WERI-Rb-1 (cell line): ENCODE measurements around the gene NRF1.

ENCODE experiments used
- DNase-seq: peaks from one replicate; pipeline ENCODE4 v3.0.0-alpha.2; 2020
- H3K27ac ChIP-seq: fragments of 250-450 bp; sonication (Bioruptor Pico); 2 replicates; pipeline ENCODE4 v1.5.1; 2020; ENCODE audit warnings: mild to moderate bottlenecking, moderate library complexity
- H3K27me3 ChIP-seq: fragments of 250-450 bp; sonication (Bioruptor Pico); 2 replicates; pipeline ENCODE4 v1.5.1; 2021; ENCODE audit warnings: mild to moderate bottlenecking, low read depth, moderate library complexity; ENCODE audit not compliant: insufficient read depth, severe bottlenecking
- H3K36me3 ChIP-seq: fragments of 250-450 bp; sonication (Bioruptor Pico); 2 replicates; pipeline ENCODE4 v1.5.1; 2020; ENCODE audit warnings: mild to moderate bottlenecking, moderate library complexity
- H3K4me3 ChIP-seq: 2 replicates; pipeline ENCODE4 v1.5.1; 2011; ENCODE audit warnings: low read depth, mild to moderate bottlenecking, control low read depth, low read length
- H3K9me3 ChIP-seq: fragments of 250-450 bp; sonication (Bioruptor Pico); 2 replicates; pipeline ENCODE4 v1.5.1; 2021; ENCODE audit warnings: mild to moderate bottlenecking, moderate library complexity; ENCODE audit not compliant: severe bottlenecking
- TF ChIP-seq, protein P1 (sequence below): IDR thresholded peaks from 2 replicates; pipeline ENCODE4 v1.5.1; 2011; ENCODE audit warnings: low read depth, mild to moderate bottlenecking, control low read depth, inconsistent platforms, low read length

The NRF1 gene

GRCh38 chr7:129776362-129776722 is 164.8 kb downstream of the NRF1 start:
- no peak overlapping the region for H3K4me3 ChIP-seq
- no peak for DNase-seq
- TF ChIP-seq, protein P1, sequence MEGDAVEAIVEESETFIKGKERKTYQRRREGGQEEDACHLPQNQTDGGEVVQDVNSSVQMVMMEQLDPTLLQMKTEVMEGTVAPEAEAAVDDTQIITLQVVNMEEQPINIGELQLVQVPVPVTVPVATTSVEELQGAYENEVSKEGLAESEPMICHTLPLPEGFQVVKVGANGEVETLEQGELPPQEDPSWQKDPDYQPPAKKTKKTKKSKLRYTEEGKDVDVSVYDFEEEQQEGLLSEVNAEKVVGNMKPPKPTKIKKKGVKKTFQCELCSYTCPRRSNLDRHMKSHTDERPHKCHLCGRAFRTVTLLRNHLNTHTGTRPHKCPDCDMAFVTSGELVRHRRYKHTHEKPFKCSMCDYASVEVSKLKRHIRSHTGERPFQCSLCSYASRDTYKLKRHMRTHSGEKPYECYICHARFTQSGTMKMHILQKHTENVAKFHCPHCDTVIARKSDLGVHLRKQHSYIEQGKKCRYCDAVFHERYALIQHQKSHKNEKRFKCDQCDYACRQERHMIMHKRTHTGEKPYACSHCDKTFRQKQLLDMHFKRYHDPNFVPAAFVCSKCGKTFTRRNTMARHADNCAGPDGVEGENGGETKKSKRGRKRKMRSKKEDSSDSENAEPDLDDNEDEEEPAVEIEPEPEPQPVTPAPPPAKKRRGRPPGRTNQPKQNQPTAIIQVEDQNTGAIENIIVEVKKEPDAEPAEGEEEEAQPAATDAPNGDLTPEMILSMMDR, result no peak
- no peaks in the 10 kb centered on the region for H3K27me3 ChIP-seq
- no peaks in the 10 kb centered on the region for H3K9me3 ChIP-seq
- H3K27ac ChIP-seq, result peak overlapping the region; percentile 45; the same call in 1 of the 2 replicates
- H3K36me3 ChIP-seq, result peaks cover 77% of the 10 kb centered on the region

GRCh38 chr7:129777195-129777844 is 165.8 kb downstream of the NRF1 start:
- TF ChIP-seq, protein P1, result no peak
- peak overlapping the region; percentile 97 for H3K27ac ChIP-seq
- no peaks in the 10 kb centered on the region for H3K9me3 ChIP-seq
- H3K4me3 ChIP-seq, result peak overlapping the region; percentile 85; the same call in 1 of the 2 replicates
- no peaks in the 10 kb centered on the region for H3K27me3 ChIP-seq
- DNase-seq, result no peak
- H3K36me3 ChIP-seq, result peaks cover 67% of the 10 kb centered on the region

GRCh38 chr7:129777993-129778769 is 166.7 kb downstream of the NRF1 start:
- TF ChIP-seq, protein P1, result no peak
- no peaks in the 10 kb centered on the region for H3K27me3 ChIP-seq
- no peak for DNase-seq
- H3K36me3 ChIP-seq, result peaks cover 59% of the 10 kb centered on the region
- no peaks in the 10 kb centered on the region for H3K9me3 ChIP-seq
- H3K27ac ChIP-seq, result peak overlapping the region; percentile 97
- peak overlapping the region; percentile 85 for H3K4me3 ChIP-seq

- H3K27ac ChIP-seq, result peak overlapping the region; percentile 97
- peak; percentile 55 for DNase-seq
- no peaks in the 10 kb centered on the region for H3K27me3 ChIP-seq
Observed at GRCh38 chr7:129778770-129779601, 167.5 kb downstream of the NRF1 start.

DNA sequence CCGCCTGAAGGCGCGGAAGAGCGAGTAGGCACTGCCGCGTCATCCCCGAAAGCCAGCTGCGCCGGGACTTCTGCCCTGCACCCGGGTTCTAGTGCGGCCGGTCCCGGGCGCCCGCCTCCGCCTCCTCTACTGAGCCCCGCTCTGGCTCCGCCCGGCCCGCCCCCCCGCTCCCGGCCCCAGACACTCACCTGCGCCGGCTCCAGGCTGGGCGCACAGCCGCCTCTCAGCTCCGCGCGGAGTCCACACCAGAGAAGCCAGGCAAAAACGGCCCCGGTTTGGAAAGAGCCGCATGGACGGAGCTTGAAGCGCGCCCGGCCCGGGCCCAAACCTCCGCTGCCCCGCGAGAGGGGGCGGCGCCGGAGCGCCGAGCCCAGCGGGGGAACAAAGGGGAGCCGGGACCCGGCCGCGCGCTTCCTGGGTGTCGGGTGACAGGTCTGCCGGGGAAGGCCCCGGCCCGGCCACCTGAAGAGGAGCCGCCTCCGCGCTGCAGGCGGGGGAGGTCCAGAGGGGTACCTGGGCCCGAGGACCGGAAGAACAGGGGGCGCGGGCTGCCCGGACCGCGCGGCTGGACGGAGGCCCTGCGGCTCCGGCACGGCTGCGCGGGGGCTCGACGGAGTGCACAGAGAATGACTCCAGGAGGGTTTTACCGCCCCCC is 168.2 kb downstream of the NRF1 start:
- Histone ChIP-seq H3K27ac (peak overlapping the region; percentile 97), H3K4me3 (peak overlapping the region; percentile 85), H3K9me3 (no peaks in the 10 kb centered on the region), H3K36me3 (peaks cover 50% of the 10 kb centered on the region), H3K27me3 (no peaks in the 10 kb centered on the region)
- DNase-seq, result no peak
- TF ChIP-seq, protein P1, result no peak

More at GRCh38 chr7:129778770-129779601, 167.5 kb downstream of the NRF1 start:
- TF ChIP-seq, protein P1, result peak; percentile 22; the same call in 1 of the 2 replicates
- H3K4me3 ChIP-seq, result peak overlapping the region; percentile 85
- no peaks in the 10 kb centered on the region for H3K9me3 ChIP-seq
- H3K36me3 ChIP-seq, result peaks cover 55% of the 10 kb centered on the region
